HepG2 (cell line): ENCODE data around the gene CTPS2. TPM values are rescaled to one million over a fixed set of nuclear protein-coding genes. Genes with fewer than 3 reads are reported as not detected.

Source experiments
- ATAC-seq: fragments of 200-7000 bp; cut with Tn5 transposase; 3 replicates; pipeline ENCODE4 v1.9.1; 2020; ENCODE audit warnings: mild to moderate bottlenecking, moderate library complexity
- BruUV-seq: library from RNA; stranded (reverse); fragments of 400-500 nt; replicated peaks from 2 replicates; lab custom pipeline; 2021; lab: Mats Ljungman, UMichigan
- CTCF ChIA-PET: fragments of 300-600 bp; formaldehyde crosslinking; extraction: SDS; loops from one replicate; lab custom pipeline; 2021; ENCODE audit warnings: low total read pairs, inconsistent platforms, low intra/inter-chr PET ratio; lab: Yijun Ruan, JAX
- POLR2A ChIA-PET: fragments of 350-600 bp; sonication (Branson Sonifier 250); formaldehyde crosslinking; loops from one replicate; lab custom pipeline; 2020; ENCODE audit warnings: antibody characterized with exemption, inconsistent platforms; lab: Yijun Ruan, JAX
- DNase-seq: peaks from one replicate; pipeline ENCODE4 v3.0.0-alpha.2; 2015; ENCODE audit warnings: low spot score
- FAIRE-seq: peaks from 3 replicates; lab custom pipeline; 2011; peaks lifted over from hg19 to GRCh38; lab: Jason Lieb, UNC
- H2AFZ ChIP-seq: one replicate; pipeline ENCODE4 v1.6.1; 2011; ENCODE audit warnings: low read length, inconsistent platforms
- H3K27ac ChIP-seq: fragments of 300-600 bp; 3 replicates; pipeline ENCODE4 v1.8.0; 2011; ENCODE audit warnings: mixed run types, mild to moderate bottlenecking, mixed read lengths, low read length, inconsistent platforms; ENCODE audit not compliant: insufficient read depth; ENCODE audit errors: extremely low read length
- H3K27me3 ChIP-seq, 2 experiments: fragments of 200-600 bp in 1 of 2; 2 replicates in 1 of 2; 3 replicates in 1 of 2; pipeline versions ENCODE4 v1.6.0 to v1.8.0; 2011; ENCODE audit warnings: low read length in 2 of 2, mild to moderate bottlenecking in 2 of 2, moderate library complexity in 2 of 2, inconsistent platforms in 1 of 2; ENCODE audit not compliant: insufficient read depth in 2 of 2, control insufficient read depth in 1 of 2
- H3K36me3 ChIP-seq, 2 experiments: fragments of 200-600 bp in 1 of 2; replicated peaks in 1 of 2; 2 replicates in 1 of 2; 3 replicates in 1 of 2; pipeline versions ENCODE4 v1.5.1 to v1.8.0; 2011; ENCODE audit warnings: low read length in 2 of 2, inconsistent platforms in 1 of 2; ENCODE audit not compliant: insufficient read depth in 2 of 2, control insufficient read depth in 1 of 2
- H3K4me1 ChIP-seq: 2 replicates; pipeline ENCODE4 v1.5.1; 2012; ENCODE audit warnings: low read length, inconsistent platforms; ENCODE audit not compliant: insufficient read depth
- H3K4me2 ChIP-seq: 2 replicates; pipeline ENCODE4 v1.6.0; 2011; ENCODE audit warnings: low read depth, low read length, inconsistent platforms
- H3K4me3 ChIP-seq, 3 experiments: fragments of 200-600 bp in 1 of 3; sonication (generic), shearing (Covaris generic) in 1 of 3; replicated peaks in 1 of 3; 2 replicates each; pipeline ENCODE4 v1.5.1; 2011 to 2016; ENCODE audit warnings: low read length in 3 of 3, inconsistent platforms in 2 of 3, low read depth in 2 of 3, mild to moderate bottlenecking in 2 of 3, control low read depth in 1 of 3, mixed read lengths in 1 of 3; ENCODE audit not compliant: insufficient read depth in 1 of 3
- H3K79me2 ChIP-seq: one replicate; pipeline ENCODE4 v1.6.1; 2011; ENCODE audit warnings: low read length, inconsistent platforms; ENCODE audit not compliant: insufficient read depth
- H3K9ac ChIP-seq: 2 replicates; pipeline ENCODE4 v1.6.0; 2011; ENCODE audit warnings: mild to moderate bottlenecking, low read depth, low read length, inconsistent platforms; ENCODE audit not compliant: insufficient read depth
- H3K9me3 ChIP-seq: 2 replicates; pipeline ENCODE4 v1.5.1; 2012; ENCODE audit warnings: mild to moderate bottlenecking, low read length
- H4K20me1 ChIP-seq: 2 replicates; pipeline ENCODE4 v1.6.0; 2011; ENCODE audit warnings: inconsistent platforms, mild to moderate bottlenecking, low read length, moderate library complexity; ENCODE audit not compliant: insufficient read depth
- AGO1 ChIP-seq: fragments of 200-400 bp; formaldehyde crosslinking; IDR thresholded peaks from 2 replicates; pipeline ENCODE4 v1.6.1; 2017; ENCODE audit warnings: mild to moderate bottlenecking, low read depth, low read length, moderate library complexity; ENCODE audit not compliant: poor library complexity, severe bottlenecking
- ATF7 ChIP-seq, 2 experiments: fragments of 450-650 bp in 1 of 2; sonication (generic) in 1 of 2; formaldehyde crosslinking in 1 of 2; IDR thresholded peaks; 2 replicates each; pipeline versions ENCODE4 v1.4.0 to v1.6.1; 2016 to 2020; ENCODE audit warnings: antibody characterized with exemption in 1 of 2, mild to moderate bottlenecking in 1 of 2, missing genetic modification reagents in 1 of 2
- ATM ChIP-seq: fragments of 450-650 bp; IDR thresholded peaks from 2 replicates; pipeline ENCODE4 v1.7.1; 2017; ENCODE audit warnings: mild to moderate bottlenecking, borderline replicate concordance
- HINFP ChIP-seq: sonication (generic); formaldehyde crosslinking; IDR thresholded peaks from 2 replicates; pipeline ENCODE4 v1.4.0; 2020; ENCODE audit warnings: low read depth, mild to moderate bottlenecking, missing genetic modification reagents
- NBN ChIP-seq: fragments of 450-650 bp; conservative IDR thresholded peaks from 2 replicates; pipeline ENCODE4 v1.6.1; 2017
- NR3C1 ChIP-seq: sonication (generic); formaldehyde crosslinking; IDR thresholded peaks from 2 replicates; pipeline ENCODE4 v1.4.0; 2020; ENCODE audit warnings: missing genetic modification reagents
- SOX6 ChIP-seq, 2 experiments: fragments of 450-650 bp in 1 of 2; sonication (generic) in 1 of 2; formaldehyde crosslinking in 1 of 2; IDR thresholded peaks; 2 replicates each; pipeline versions ENCODE4 v1.4.0 to v1.6.1; 2017 to 2020; ENCODE audit warnings: antibody characterized with exemption in 1 of 2, mild to moderate bottlenecking in 1 of 2, missing genetic modification reagents in 1 of 2
- TIGD3 ChIP-seq: sonication (generic); formaldehyde crosslinking; IDR thresholded peaks from 2 replicates; pipeline ENCODE4 v1.5.1; 2020; ENCODE audit warnings: mild to moderate bottlenecking, missing genetic modification reagents, borderline replicate concordance
- ZBTB3 ChIP-seq: sonication (generic); formaldehyde crosslinking; IDR thresholded peaks from 2 replicates; pipeline ENCODE4 v1.4.0; 2020; ENCODE audit warnings: low read depth, mild to moderate bottlenecking, moderate library complexity, missing genetic modification reagents, borderline replicate concordance
- ZNF143 ChIP-seq: sonication (generic); formaldehyde crosslinking; IDR thresholded peaks from 2 replicates; pipeline ENCODE4 v1.4.0; 2020; ENCODE audit warnings: missing genetic modification reagents
- ZNF329 ChIP-seq: sonication (generic); formaldehyde crosslinking; IDR thresholded peaks from 2 replicates; pipeline ENCODE4 v1.9.0; 2021; ENCODE audit warnings: low read depth, mild to moderate bottlenecking, missing genetic modification reagents
- ZNF547 ChIP-seq: sonication (generic); formaldehyde crosslinking; IDR thresholded peaks from 2 replicates; pipeline ENCODE4 v1.5.1; 2020; ENCODE audit warnings: mild to moderate bottlenecking, missing genetic modification reagents
- in situ Hi-C: cut with HindIII; loops from 2 replicates; pipeline ENCODE4 v1.10.0; 2017; ENCODE audit warnings: low pct_unique_long_range_greater_than_20kb; ENCODE audit not compliant: extremely low pct_ligation_motif_present
- intact Hi-C: fragments of 100-400 bp; cut with micrococcal nuclease; formaldehyde crosslinking; loops from one replicate; pipeline ENCODE4 v1.10.0; 2022; ENCODE audit not compliant: unreplicated experiment
- polyA plus RNA-seq, 8 experiments: library from polyadenylated mRNA; depleted of rRNA in 3 of 8; stranded (reverse) in 7 of 8; unstranded in 1 of 8; fragments of >200 nt; fragmentation: Illumina TruSeq in 4 of 8; extraction: Trizol in 4 of 8; gene quantifications; 2 replicates each; pipeline versions ENCODE4 v1.2.1 to v1.2.3, GENCODE V29; 2011 to 2016; ENCODE audit warnings: low read depth in 4 of 8, missing spikeins in 1 of 8, mixed read lengths in 1 of 8; ENCODE audit not compliant: insufficient read depth in 1 of 8
- total RNA-seq, 5 experiments: library from RNA; depleted of rRNA; stranded (reverse); fragments of >200 nt; fragmentation: Illumina TruSeq; extraction: Trizol; gene quantifications; 2 replicates each; pipeline ENCODE4 v1.2.3, GENCODE V29; 2016; ENCODE audit warnings: low read depth in 1 of 5
- TF ChIP-seq, protein P1 (sequence below): sonication (generic); formaldehyde crosslinking; IDR thresholded peaks from 2 replicates; pipeline ENCODE4 v1.5.1; 2020; ENCODE audit warnings: mild to moderate bottlenecking, missing genetic modification reagents
- TF ChIP-seq, protein P2 (sequence below): sonication (generic); formaldehyde crosslinking; conservative IDR thresholded peaks from 2 replicates; pipeline ENCODE4 v1.8.0; 2022; ENCODE audit warnings: low read depth, missing genetic modification reagents
- TF ChIP-seq, protein P3 (sequence below): sonication (generic); formaldehyde crosslinking; IDR thresholded peaks from 2 replicates; pipeline ENCODE4 v1.5.1; 2020; ENCODE audit warnings: missing genetic modification reagents, mild to moderate bottlenecking, borderline replicate concordance

CTPS2 gene
- total and polyA plus RNA-seq, 2 of the 13 experiments (the other 11 are each of a cell fraction or from before 2014, with no cell fraction given) = 10.3 to 26.1 TPM

GRCh38 chrX:16727637-16728036 is 15.2 kb upstream of the CTPS2 start:
- no peak overlapping the region for H3K4me3 ChIP-seq
- H3K27me3 ChIP-seq = no peaks in the 10 kb centered on the region
- ATAC-seq (no peak), FAIRE-seq (no peak), DNase-seq (no peak)
- H3K9ac ChIP-seq = no peak overlapping the region
- H3K9me3 ChIP-seq = no peaks in the 10 kb centered on the region
- H3K27ac ChIP-seq = no peak overlapping the region
- no TSS peak for BruUV-seq
- H3K4me1 ChIP-seq = peaks cover 39% of the 10 kb centered on the region
- no peaks in the 10 kb centered on the region for H4K20me1 ChIP-seq
- H3K79me2 ChIP-seq = peaks cover 32% of the 10 kb centered on the region
- CTCF ChIA-PET = no interaction called here
- intact Hi-C loops (no loop called here), in situ Hi-C loops (no loop called here)
- no peak overlapping the region for H3K4me2 ChIP-seq
- POLR2A ChIA-PET = no interaction called here
- no peak overlapping the region for H2AFZ ChIP-seq
- H3K36me3 ChIP-seq = no peaks in the 10 kb centered on the region
- TF ChIP-seq, protein P1, sequence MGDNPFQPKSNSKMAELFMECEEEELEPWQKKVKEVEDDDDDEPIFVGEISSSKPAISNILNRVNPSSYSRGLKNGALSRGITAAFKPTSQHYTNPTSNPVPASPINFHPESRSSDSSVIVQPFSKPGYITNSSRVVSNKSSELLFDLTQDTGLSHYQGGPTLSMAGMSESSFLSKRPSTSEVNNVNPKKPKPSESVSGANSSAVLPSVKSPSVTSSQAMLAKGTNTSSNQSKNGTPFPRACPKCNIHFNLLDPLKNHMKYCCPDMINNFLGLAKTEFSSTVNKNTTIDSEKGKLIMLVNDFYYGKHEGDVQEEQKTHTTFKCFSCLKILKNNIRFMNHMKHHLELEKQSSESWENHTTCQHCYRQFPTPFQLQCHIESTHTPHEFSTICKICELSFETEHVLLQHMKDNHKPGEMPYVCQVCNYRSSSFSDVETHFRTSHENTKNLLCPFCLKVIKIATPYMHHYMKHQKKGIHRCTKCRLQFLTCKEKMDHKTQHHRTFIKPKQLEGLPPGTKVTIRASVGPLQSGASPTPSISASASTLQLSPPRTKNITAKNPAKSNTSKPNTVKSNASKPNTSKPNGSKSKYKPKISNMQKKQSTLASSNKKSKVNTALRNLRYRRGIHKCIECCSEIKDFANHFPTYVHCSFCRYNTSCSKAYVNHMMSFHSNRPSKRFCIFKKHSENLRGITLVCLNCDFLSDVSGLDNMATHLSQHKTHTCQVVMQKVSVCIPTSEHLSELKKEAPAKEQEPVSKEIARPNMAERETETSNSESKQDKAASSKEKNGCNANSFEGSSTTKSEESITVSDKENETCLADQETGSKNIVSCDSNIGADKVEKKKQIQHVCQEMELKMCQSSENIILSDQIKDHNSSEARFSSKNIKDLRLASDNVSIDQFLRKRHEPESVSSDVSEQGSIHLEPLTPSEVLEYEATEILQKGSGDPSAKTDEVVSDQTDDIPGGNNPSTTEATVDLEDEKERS = no peak
- TF ChIP-seq AGO1 (no peak), SOX6 (IDR thresholded peaks at IDR 0.05) (no peak), SOX6 (CRISPR knock-in tag; IDR thresholded peaks at IDR 0.05) (no peak), ZNF547 (CRISPR knock-in tag) (no peak), ZNF329 (no peak), ZBTB3 (CRISPR knock-in tag) (no peak), TIGD3 (no peak), ZNF143 (CRISPR knock-in tag) (no peak), NR3C1 (CRISPR knock-in tag) (no peak), NBN (no peak), HINFP (no peak), ATM (no peak), ATF7 (IDR thresholded peaks at IDR 0.05) (no peak), ATF7 (CRISPR knock-in tag; IDR thresholded peaks at IDR 0.05) (no peak)
- TF ChIP-seq, protein P2, sequence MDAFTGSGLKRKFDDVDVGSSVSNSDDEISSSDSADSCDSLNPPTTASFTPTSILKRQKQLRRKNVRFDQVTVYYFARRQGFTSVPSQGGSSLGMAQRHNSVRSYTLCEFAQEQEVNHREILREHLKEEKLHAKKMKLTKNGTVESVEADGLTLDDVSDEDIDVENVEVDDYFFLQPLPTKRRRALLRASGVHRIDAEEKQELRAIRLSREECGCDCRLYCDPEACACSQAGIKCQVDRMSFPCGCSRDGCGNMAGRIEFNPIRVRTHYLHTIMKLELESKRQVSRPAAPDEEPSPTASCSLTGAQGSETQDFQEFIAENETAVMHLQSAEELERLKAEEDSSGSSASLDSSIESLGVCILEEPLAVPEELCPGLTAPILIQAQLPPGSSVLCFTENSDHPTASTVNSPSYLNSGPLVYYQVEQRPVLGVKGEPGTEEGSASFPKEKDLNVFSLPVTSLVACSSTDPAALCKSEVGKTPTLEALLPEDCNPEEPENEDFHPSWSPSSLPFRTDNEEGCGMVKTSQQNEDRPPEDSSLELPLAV (CRISPR knock-in tag) = no peak
- TF ChIP-seq, protein P3, sequence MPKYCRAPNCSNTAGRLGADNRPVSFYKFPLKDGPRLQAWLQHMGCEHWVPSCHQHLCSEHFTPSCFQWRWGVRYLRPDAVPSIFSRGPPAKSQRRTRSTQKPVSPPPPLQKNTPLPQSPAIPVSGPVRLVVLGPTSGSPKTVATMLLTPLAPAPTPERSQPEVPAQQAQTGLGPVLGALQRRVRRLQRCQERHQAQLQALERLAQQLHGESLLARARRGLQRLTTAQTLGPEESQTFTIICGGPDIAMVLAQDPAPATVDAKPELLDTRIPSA = no peak
